ENCODE measurements around the gene KRT73. TPM values are rescaled to one million over a fixed set of nuclear protein-coding genes. Genes with fewer than 3 reads are reported as not detected.

Gene KRT73
- total and polyA plus RNA-seq, 2 donors (not counting 3 experiments of a cell fraction or from before 2014, with no cell fraction given): not detected

DNA sequence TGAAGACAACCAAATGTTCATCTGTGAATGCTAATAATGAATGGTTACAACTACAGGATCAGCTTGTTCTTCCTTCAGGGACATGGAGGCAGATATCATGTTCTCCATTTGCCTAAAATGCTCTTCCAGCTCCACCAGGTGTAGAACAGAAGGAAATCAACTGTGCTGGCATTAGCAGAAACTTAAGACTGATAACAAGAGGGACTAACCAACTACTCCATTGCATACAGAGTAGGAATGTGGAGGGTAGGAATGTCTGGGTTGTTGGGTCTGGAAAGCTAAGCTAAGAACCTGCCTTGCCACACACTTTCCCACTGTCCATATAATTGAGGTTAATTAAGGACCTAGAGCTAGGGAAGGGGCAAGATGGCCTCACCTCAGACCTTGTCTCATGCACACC lies 45.1 kb upstream of the KRT73 start:
- Histone ChIP-seq H3K9me1 (replicated peaks; ENCODE audit: control insufficient read depth, extremely low read depth, insufficient read depth, low read length) (no peaks in the 10 kb centered on the region), H3K79me2 (ENCODE audit: control insufficient read depth, insufficient read depth, low read length) (no peaks in the 10 kb centered on the region), H3K36me3 (ENCODE audit: control insufficient read depth in 2 of 2, extremely low read depth in 1 of 2, insufficient read depth in 2 of 2, low read length in 2 of 2) (no peaks in the 10 kb centered on the region), H3K27me3 (ENCODE audit: control insufficient read depth in 2 of 2, insufficient read depth in 2 of 2, low read length in 2 of 2) (no peaks in the 10 kb centered on the region), H4K20me1 (replicated peaks; ENCODE audit: control insufficient read depth, extremely low read depth, insufficient read depth, low read length) (no peaks in the 10 kb centered on the region), H3K4me3 (replicated peaks in 1 of 3; ENCODE audit: insufficient read depth in 1 of 3, low read depth in 1 of 3, low read length in 3 of 3) (no peak overlapping the region), H3K9ac (replicated peaks; ENCODE audit: extremely low read depth, insufficient read depth, low read length) (no peak overlapping the region), H2AFZ (ENCODE audit: low read depth, low read length) (no peak overlapping the region), H3K4me2 (ENCODE audit: insufficient read depth, low read length) (no peak overlapping the region), H3K4me1 (ENCODE audit: control insufficient read depth, extremely low read depth, insufficient read depth, low read length) (no peaks in the 10 kb centered on the region), H3K9me3 (replicated peaks; ENCODE audit: control insufficient read depth, insufficient read depth, low read length) (no peaks in the 10 kb centered on the region), H3K27ac (ENCODE audit: insufficient read depth, low read depth, low read length) (no peak overlapping the region)
- ChIA-PET POLR2A (no interaction called here), CTCF (interaction anchor here (1.1 to 1.2 kb wide), 2 partner anchors 12 to 207 kb away, joined by 3 read pairs; no protein-coding TSS in a partner anchor)
- no peak for DNase-seq (ENCODE audit: low read depth, low spot score)
- no TSS peak for BruUV-seq (replicated peaks)
- no peak for FAIRE-seq
- dilution Hi-C loops (cut with MboI; ENCODE audit: extremely low pct_ligation_motif_present, low sequenced_read_pairs) (no loop called here), intact Hi-C loops (cut with micrococcal nuclease) (no loop called here)
- no peak for TF ChIP-seq POLR2AphosphoS5 (IDR thresholded peaks at IDR 0.05; ENCODE audit: insufficient read depth, low read depth, low read length)
- no peak for TF ChIP-seq MYC (IDR thresholded peaks at IDR 0.05; ENCODE audit: low read depth, low read length)
- TF ChIP-seq EZH2 (IDR thresholded peaks at IDR 0.05; ENCODE audit: borderline replicate concordance, low read depth, low read length, severe bottlenecking): no peak

DNA sequence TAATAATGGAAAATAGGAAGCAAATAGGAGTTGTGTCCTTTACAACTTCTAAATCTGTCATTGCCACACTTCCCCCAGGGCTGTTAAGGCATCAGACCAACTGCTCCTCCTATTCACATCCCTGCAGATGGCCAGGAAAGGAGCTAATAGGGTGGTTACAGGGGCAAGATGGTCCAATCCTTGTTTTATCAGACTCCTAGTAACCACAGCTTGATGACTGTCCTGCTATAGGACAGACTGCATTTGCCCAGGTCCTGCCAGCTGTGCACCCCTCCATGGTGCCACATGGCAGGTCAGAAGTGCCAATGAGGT lies 44.5 kb upstream of the KRT73 start:
- no TSS peak for BruUV-seq (replicated peaks)
- H2AFZ ChIP-seq (ENCODE audit: low read depth, low read length): no peak overlapping the region
- POLR2A ChIA-PET: no interaction called here
- FAIRE-seq: no peak
- H3K79me2 ChIP-seq (ENCODE audit: control insufficient read depth, insufficient read depth, low read length): no peaks in the 10 kb centered on the region
- no peaks in the 10 kb centered on the region for H3K4me1 ChIP-seq (ENCODE audit: control insufficient read depth, extremely low read depth, insufficient read depth, low read length)
- H3K27me3 ChIP-seq (ENCODE audit: control insufficient read depth in 2 of 2, insufficient read depth in 2 of 2, low read length in 2 of 2): no peaks in the 10 kb centered on the region
- TF ChIP-seq, protein P1, sequence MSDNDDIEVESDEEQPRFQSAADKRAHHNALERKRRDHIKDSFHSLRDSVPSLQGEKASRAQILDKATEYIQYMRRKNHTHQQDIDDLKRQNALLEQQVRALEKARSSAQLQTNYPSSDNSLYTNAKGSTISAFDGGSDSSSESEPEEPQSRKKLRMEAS (IDR thresholded peaks at IDR 0.05; ENCODE audit: insufficient read depth, insufficient read length): no peak
- CTCF ChIA-PET: interaction anchor here (1.1 kb wide), 1 partner anchor 12 kb away, joined by 3 read pairs; no protein-coding TSS in a partner anchor
- H4K20me1 ChIP-seq (replicated peaks; ENCODE audit: control insufficient read depth, extremely low read depth, insufficient read depth, low read length): no peaks in the 10 kb centered on the region
- dilution Hi-C loops (cut with MboI; ENCODE audit: extremely low pct_ligation_motif_present, low sequenced_read_pairs): no loop called here
- no peak for DNase-seq (ENCODE audit: low read depth, low spot score)
- no peak overlapping the region for H3K27ac ChIP-seq (ENCODE audit: insufficient read depth, low read depth, low read length)
- no peaks in the 10 kb centered on the region for H3K9me3 ChIP-seq (replicated peaks; ENCODE audit: control insufficient read depth, insufficient read depth, low read length)
- H3K36me3 ChIP-seq (ENCODE audit: control insufficient read depth in 2 of 2, extremely low read depth in 1 of 2, insufficient read depth in 2 of 2, low read length in 2 of 2): no peaks in the 10 kb centered on the region
- no peak overlapping the region for H3K4me3 ChIP-seq (replicated peaks in 1 of 3; ENCODE audit: insufficient read depth in 1 of 3, low read depth in 1 of 3, low read length in 3 of 3)
- H3K9me1 ChIP-seq (replicated peaks; ENCODE audit: control insufficient read depth, extremely low read depth, insufficient read depth, low read length): no peaks in the 10 kb centered on the region
- no peak overlapping the region for H3K4me2 ChIP-seq (ENCODE audit: insufficient read depth, low read length)
- H3K9ac ChIP-seq (replicated peaks; ENCODE audit: extremely low read depth, insufficient read depth, low read length): no peak overlapping the region
- intact Hi-C loops (cut with micrococcal nuclease): no loop called here
